HG02885 (cell line): Measurements from ENCODE around the gene TTC38.

Experiments used
- ATAC-seq: cut with Tn5 transposase; IDR thresholded peaks from one replicate; pipeline ENCODE4 v1.9.1; 2021; ENCODE audit warnings: mild to moderate bottlenecking; ENCODE audit not compliant: unreplicated experiment, poor library complexity

TTC38 gene

DNA sequence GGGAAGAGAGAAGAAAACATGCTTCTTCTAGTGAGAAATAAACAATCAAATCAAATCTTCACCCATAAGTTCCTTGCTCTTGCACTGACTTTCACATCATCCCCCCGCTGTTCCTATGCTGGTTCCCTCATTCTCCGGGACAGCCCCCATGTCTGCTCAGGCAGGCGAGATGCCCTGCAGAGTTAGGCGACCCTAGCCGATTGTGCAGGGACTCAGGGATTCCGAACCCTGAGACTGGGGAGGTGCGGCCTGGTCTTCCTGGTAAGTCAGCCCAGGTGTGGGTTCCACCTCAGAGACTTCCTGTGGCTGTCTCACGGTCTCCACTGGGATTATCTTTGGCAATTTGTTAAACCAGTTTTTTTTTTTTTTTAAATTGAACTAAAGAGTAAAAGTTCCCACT, 6.6 kb downstream of the TTC38 start:
- no peak for ATAC-seq

DNA sequence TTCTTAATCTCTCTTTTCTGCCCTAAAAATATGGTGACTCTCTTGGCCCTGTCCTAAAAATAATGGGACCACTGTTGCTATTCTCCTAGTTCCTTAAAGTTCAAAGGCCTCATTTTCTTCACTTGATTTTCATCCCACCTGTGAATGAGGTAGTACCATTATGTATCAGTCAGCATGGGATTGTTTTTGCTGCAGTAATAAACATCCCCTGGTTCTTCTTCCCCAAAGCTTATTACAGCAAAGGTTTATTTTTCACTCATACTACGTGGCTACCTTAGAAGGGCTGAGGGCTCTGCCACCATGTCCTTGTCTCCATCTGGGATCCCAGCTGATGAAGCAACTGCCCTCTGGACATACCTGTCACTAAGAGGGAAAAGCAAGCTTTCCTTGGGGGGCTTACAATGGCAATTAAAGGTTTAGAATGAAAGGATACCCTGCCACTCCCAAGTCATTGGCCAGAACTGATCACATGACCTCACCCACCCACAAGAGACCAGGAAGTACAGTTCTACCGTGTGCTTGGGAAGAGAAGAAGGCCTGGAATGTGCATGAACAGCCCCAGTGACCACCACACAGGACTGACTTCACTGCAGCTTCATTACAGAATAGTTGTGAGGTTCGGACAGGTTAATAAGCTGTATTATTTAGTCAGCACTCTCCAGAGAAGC, 7.8 kb downstream of the TTC38 start:
- ATAC-seq = no peak

DNA sequence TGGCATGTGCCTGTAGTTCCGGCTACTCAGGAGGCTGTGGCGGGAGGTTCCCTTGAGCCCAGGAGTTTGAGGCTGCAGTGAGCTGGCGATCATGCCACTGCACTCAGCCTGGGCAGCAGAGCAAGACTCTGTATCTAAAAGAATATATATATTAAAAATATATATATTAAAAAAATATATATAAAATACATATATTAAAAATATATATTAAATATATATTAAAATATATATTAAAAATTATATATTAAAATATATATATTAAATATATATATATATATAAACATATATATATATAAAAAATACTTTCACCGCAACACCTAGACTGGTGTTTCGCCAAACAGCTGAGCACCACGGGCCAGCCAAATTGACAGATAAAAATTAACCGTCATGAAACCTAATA, 8.8 kb downstream of the TTC38 start:
- ATAC-seq = no peak

DNA sequence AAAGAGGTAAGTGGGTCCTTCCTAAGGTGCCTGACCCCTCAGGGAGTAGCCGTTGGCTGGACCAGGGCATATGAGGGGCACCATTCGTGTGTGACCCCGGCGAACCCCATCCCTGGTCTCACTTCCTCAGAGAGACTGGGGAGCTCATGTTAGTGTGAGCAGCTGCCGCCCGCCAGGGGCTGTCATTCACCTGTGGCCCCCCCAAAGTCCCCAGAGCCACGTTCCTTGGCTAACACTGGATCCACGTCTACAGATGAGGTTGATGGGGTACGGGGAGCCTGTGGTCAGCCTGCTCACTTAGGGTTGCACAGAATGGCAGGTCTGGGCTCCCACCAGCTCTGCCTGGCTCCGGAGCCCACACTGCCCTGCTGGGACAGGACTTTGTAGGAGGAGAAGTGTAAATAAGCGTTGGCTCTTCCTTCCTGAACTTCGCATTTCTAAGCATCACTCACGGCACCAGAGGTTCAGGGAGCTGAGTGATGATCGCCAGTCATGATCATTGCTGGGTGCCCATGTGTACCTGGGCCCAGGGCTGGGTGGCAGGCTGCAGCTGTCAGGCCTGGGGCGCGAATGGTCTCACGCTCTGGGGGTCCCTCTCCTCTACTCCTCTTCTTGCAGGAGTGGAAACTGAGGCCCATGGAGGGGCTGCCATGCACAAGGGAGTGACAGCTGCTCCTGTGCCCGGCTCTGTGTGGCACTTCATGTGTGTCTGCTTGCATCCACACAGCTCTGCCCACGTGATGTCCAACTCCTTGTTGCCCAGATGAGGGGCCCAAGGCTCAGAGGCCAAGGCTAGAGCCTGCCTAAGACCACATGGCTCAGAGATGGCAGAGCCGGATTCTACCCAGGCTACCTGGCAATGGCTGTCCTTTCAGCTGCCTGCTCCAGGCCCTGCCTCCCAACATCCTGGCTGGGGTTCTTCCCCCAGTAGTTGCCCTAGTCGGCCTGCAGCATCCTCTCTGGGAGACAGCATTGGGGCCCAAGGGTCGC, 11.1 kb downstream of the TTC38 start:
- ATAC-seq = no peak

- no peak for ATAC-seq
Measured at GRCh38 chr22:46280063-46280817, 12.4 kb downstream of the TTC38 start.

GRCh38 chr22:46280999-46281623, 13.3 kb downstream of the TTC38 start:
- no peak for ATAC-seq

DNA sequence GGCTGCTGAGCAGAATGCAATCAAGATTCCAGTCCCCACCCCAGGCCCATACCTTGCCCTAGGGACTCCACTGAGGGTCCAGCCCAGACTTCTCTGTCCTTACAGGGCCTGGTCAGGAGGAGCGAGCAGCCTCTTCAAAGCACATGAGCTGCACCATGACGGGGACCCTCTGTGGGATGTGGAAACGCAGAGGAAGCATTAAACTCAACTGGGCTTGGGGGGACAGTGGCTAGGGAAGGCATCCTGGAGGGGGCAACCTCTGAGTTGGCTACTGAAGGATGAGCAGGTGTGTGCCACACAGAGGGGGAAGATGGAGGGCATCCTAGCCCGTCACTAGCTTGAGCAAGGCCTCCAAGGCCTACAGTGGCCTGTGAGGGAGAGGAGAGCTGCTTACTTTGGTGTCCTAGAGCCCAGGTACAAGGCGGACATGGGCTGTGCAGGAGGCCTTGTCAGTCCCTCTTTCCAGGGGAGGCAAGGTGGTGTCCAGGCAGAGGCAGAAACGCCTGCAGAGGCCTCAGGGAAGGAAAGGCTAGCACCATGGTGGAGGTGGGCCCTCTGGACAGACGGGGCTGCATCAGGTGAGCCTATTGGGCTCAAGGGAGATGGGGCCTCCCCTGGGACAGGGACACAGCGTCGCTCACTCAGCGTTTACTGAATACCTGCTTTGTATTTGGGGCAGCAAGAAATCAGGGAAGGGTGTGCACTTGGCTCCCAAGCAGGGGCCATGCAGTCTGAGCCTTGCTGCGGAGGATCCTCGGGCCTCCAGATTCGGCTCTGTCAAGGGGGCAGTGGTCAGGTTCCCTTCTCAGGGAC, 14.3 kb downstream of the TTC38 start:
- ATAC-seq = no peak

- ATAC-seq = no peak
Measured at GRCh38 chr22:46286006-46286405, 18.2 kb downstream of the TTC38 start.

- no peak for ATAC-seq
Measured at GRCh38 chr22:46286941-46287872, 19.4 kb downstream of the TTC38 start.

- peak; percentile 79 for ATAC-seq
Measured at GRCh38 chr22:46287873-46288751, 20.3 kb downstream of the TTC38 start.

DNA sequence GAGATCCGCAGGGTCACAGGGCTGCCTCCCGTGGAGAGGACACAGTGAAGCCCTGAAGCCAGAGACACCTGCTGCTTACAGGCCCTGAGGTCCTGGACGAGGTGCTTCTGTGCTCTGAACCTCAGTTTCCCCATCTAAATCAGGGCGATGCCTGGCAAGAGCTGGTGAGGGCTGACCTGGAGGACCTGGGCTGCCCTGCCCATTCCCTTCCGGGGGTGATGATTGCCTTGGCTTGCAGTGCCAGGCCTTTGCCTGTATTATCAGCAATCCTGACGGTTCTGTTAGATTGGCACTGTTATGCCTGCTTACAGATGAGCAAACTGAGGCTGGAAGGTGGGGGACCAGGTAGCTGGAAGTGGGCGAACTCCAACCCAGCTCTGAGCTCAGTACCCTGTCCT, 21.0 kb downstream of the TTC38 start:
- ATAC-seq = no peak

DNA sequence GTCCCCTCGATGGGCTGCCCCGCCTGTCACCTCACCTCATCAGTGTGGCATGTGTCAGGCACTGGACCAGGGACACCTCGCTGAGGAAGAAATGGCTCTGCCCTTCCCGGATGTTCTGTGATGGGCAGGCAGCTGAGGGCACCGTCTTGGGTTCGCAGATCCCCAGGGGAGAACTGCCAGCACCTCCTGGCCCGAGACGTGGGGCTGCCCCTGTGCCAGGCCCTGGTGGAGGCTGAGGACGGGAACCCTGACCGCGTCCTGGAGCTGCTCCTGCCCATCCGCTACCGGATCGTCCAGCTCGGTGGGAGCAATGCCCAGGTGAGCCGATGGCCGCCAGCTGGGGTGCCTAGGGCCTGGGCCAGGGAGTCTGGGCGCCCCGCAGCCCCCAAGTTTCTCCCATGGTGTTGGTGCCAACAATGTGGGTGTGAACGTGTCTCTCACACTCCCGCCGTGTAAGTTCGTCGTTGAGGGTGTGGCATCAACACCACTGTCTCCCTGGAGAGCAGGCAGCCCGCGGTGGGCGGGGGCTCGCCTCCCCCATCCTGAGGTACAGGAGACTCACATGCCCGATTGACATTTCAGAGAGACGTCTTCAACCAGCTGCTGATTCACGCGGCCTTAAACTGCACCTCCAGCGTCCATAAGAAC, 21.6 kb downstream of the TTC38 start:
- ATAC-seq = no peak

GRCh38 chr22:46290121-46290842, 22.5 kb downstream of the TTC38 start:
- no peak for ATAC-seq

GRCh38 chr22:46290843-46291785, 23.3 kb downstream of the TTC38 start:
- ATAC-seq = no peak

DNA sequence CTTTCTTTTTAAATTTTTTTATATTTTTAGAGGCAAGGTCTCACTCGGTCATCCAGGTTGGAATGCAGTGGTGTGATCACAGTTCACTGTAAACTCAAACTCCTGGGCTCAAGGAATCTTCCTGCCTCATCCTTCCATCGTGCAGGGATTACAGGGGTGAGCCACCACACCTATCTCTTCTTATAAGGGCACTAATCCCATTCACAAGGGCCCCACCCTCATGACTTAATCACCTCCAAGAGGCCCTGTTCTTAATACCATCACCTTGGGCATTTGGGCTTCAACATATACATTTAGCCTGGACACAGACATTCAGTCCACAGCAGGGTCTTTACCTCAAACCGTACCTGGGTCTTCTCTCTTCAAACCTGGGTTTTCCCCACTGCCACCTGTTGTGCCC, 24.4 kb downstream of the TTC38 start:
- ATAC-seq = no peak
